Smooth muscle cell (in vitro differentiated cells): ENCODE results near the gene CCDC154. TPM values are rescaled to one million over a fixed set of nuclear protein-coding genes. Genes with fewer than 3 reads are reported as not detected.

Source experiments
- DNase-seq: peaks from one replicate; lab custom pipeline; 2025; ENCODE audit not compliant: unreplicated experiment; lab: John Stamatoyannopoulos, UW
- H2AFZ ChIP-seq: fragments of 200-600 bp; sonication (generic); 2 replicates; pipeline ENCODE4 v1.6.0; 2016; ENCODE audit warnings: antibody characterized with exemption, low read depth, mild to moderate bottlenecking
- H3F3A ChIP-seq: fragments of 200-600 bp; sonication (generic); 2 replicates; pipeline ENCODE4 v1.6.0; 2017; ENCODE audit warnings: antibody characterized with exemption, low read depth
- H3K27ac ChIP-seq: fragments of 200-600 bp; sonication (generic); 2 replicates; pipeline ENCODE4 v1.5.1; 2016; ENCODE audit warnings: low read depth, mild to moderate bottlenecking
- H3K27me3 ChIP-seq: fragments of 200-600 bp; sonication (generic); 2 replicates; pipeline ENCODE4 v1.6.1; 2016; ENCODE audit warnings: low read depth, mild to moderate bottlenecking
- H3K36me3 ChIP-seq: fragments of 200-600 bp; sonication (generic); 2 replicates; pipeline ENCODE4 v1.5.1; 2016; ENCODE audit warnings: low read depth
- H3K4me1 ChIP-seq: fragments of 200-600 bp; sonication (generic); 2 replicates; pipeline ENCODE4 v1.5.1; 2016; ENCODE audit warnings: low read depth
- H3K4me2 ChIP-seq: fragments of 200-600 bp; sonication (generic); 2 replicates; pipeline ENCODE4 v1.6.0; 2016; ENCODE audit warnings: mild to moderate bottlenecking
- H3K4me3 ChIP-seq: fragments of 200-600 bp; sonication (generic); 2 replicates; pipeline ENCODE4 v1.5.1; 2016; ENCODE audit warnings: mild to moderate bottlenecking
- H3K79me2 ChIP-seq: fragments of 200-600 bp; sonication (generic); 2 replicates; pipeline ENCODE4 v1.6.0; 2016; ENCODE audit warnings: low read depth, mild to moderate bottlenecking
- H3K9ac ChIP-seq: fragments of 200-600 bp; sonication (generic); 2 replicates; pipeline ENCODE4 v1.6.0; 2016; ENCODE audit warnings: low read depth
- H3K9me3 ChIP-seq: fragments of 200-600 bp; sonication (generic); replicated peaks from 2 replicates; pipeline ENCODE4 v1.5.1; 2016; ENCODE audit warnings: low read depth
- H4K20me1 ChIP-seq: fragments of 200-600 bp; sonication (generic); 2 replicates; pipeline ENCODE4 v1.6.0; 2016; ENCODE audit warnings: low read depth
- CTCF ChIP-seq: fragments of 200-600 bp; sonication (generic); IDR thresholded peaks from 2 replicates; pipeline ENCODE4 v1.5.1; 2017; ENCODE audit warnings: borderline replicate concordance, mild to moderate bottlenecking, antibody characterized with exemption; ENCODE audit not compliant: insufficient read depth, poor library complexity, severe bottlenecking
- WGBS: methylation state at CpG from one replicate; pipeline ENCODE4 v1.1.7; 2016; ENCODE audit warnings: low lambda C conversion rate; 5-methylcytosine and 5-hydroxymethylcytosine counted together
- polyA plus RNA-seq: library from polyadenylated mRNA; unstranded; fragments of >200 nt; fragmentation: Nextera tagmentation; extraction: Ambion mirVana; gene quantifications from 2 replicates; pipeline ENCODE4 v1.2.1, GENCODE V29; 2016
- total RNA-seq: library from RNA; depleted of rRNA; stranded (reverse); fragments of >200 nt; gene quantifications from 2 replicates; pipeline ENCODE4 v1.2.3, GENCODE V29; 2014

Gene CCDC154
- total and polyA plus RNA-seq, 2 experiments from 2014 or later = 0.24 TPM; not detected in 1

- Histone ChIP-seq H3K36me3 (no peaks in the 10 kb centered on the region), H3K9me3 (no peaks in the 10 kb centered on the region), H3K4me1 (no peaks in the 10 kb centered on the region), H3K79me2 (no peaks in the 10 kb centered on the region), H3K4me2 (no peak overlapping the region), H2AFZ (no peak overlapping the region), H3K27me3 (no peaks in the 10 kb centered on the region), H4K20me1 (no peaks in the 10 kb centered on the region), H3K9ac (no peak overlapping the region), H3F3A (no peaks in the 10 kb centered on the region), H3K27ac (no peak overlapping the region), H3K4me3 (no peak overlapping the region)
- WGBS = 95% methylated on average over 11 of the region's 13 CpGs
- no peak for TF ChIP-seq CTCF
- DNase-seq = no peak
These were observed 14.7 kb downstream of the CCDC154 start for GRCh38 chr16:1429631-1430030.

GRCh38 chr16:1429012-1429411 is 15.3 kb downstream of the CCDC154 start:
- no peaks in the 10 kb centered on the region for H3K36me3 ChIP-seq
- no peaks in the 10 kb centered on the region for H3F3A ChIP-seq
- H3K27me3 ChIP-seq = no peaks in the 10 kb centered on the region
- H3K4me1 ChIP-seq = no peaks in the 10 kb centered on the region
- no peak for TF ChIP-seq CTCF
- H3K27ac ChIP-seq = no peak overlapping the region
- WGBS = 91% methylated on average over 9 of the region's 11 CpGs
- no peak overlapping the region for H3K4me3 ChIP-seq
- no peak overlapping the region for H3K4me2 ChIP-seq
- no peaks in the 10 kb centered on the region for H4K20me1 ChIP-seq
- no peak overlapping the region for H2AFZ ChIP-seq
- no peaks in the 10 kb centered on the region for H3K9me3 ChIP-seq
- no peak for DNase-seq
- no peaks in the 10 kb centered on the region for H3K79me2 ChIP-seq
- no peak overlapping the region for H3K9ac ChIP-seq

DNA sequence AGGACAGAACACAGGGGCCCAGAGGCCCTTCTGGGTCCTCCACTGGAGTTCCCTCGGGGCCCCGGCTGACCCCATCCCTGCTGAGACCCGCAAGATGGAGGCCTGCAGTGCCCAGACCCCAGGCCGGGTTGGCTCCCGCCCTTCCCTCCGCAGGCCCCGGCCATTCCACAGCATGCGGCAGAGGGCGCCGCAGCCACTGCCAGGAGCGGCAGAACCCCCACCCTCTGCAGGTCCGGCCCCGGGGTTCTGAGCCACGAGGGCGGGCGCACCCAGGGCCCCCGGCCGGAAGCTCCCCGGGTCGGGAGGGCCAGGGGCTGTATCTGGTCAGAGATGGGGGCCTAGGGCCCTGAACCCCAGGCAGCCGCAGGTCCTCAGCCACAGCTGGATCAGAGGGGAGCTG is 15.8 kb downstream of the CCDC154 start:
- Histone ChIP-seq H3K4me3 (no peak overlapping the region), H3K9ac (no peak overlapping the region), H4K20me1 (no peaks in the 10 kb centered on the region), H3K4me2 (no peak overlapping the region), H3F3A (no peaks in the 10 kb centered on the region), H3K27me3 (no peaks in the 10 kb centered on the region), H3K27ac (no peak overlapping the region), H3K4me1 (no peaks in the 10 kb centered on the region), H3K36me3 (no peaks in the 10 kb centered on the region), H3K79me2 (no peaks in the 10 kb centered on the region), H3K9me3 (no peaks in the 10 kb centered on the region), H2AFZ (no peak overlapping the region)
- 70% methylated on average over 21 of the region's 21 CpGs for WGBS
- TF ChIP-seq CTCF = peak; percentile 7
- no peak for DNase-seq

GRCh38 chr16:1427473-1428461 is 16.6 kb downstream of the CCDC154 start:
- H3K4me3 ChIP-seq = no peak overlapping the region
- WGBS = 93% methylated on average over 45 of the region's 53 CpGs
- H3K9ac ChIP-seq = no peak overlapping the region
- no peak for TF ChIP-seq CTCF
- H3F3A ChIP-seq = no peaks in the 10 kb centered on the region
- H4K20me1 ChIP-seq = no peaks in the 10 kb centered on the region
- H3K79me2 ChIP-seq = no peaks in the 10 kb centered on the region
- no peaks in the 10 kb centered on the region for H3K4me1 ChIP-seq
- no peaks in the 10 kb centered on the region for H3K36me3 ChIP-seq
- H2AFZ ChIP-seq = no peak overlapping the region
- H3K27me3 ChIP-seq = no peaks in the 10 kb centered on the region
- no peak for DNase-seq
- H3K27ac ChIP-seq = no peak overlapping the region
- H3K4me2 ChIP-seq = no peak overlapping the region
- no peaks in the 10 kb centered on the region for H3K9me3 ChIP-seq
